Esophagus (tissue), 2 donors: ENCODE data around the gene C4orf51. TPM values are rescaled to one million over a fixed set of nuclear protein-coding genes. Genes with fewer than 3 reads are reported as not detected.

Experiments
- H3K27ac ChIP-seq, 2 donors: one replicate each; pipeline ENCODE4 v1.5.1; 2013; ENCODE audit warnings: low read depth in 2 of 2, mild to moderate bottlenecking in 2 of 2, inconsistent platforms in 1 of 2, low read length in 1 of 2, moderate library complexity in 1 of 2
- H3K27me3 ChIP-seq, 2 donors: one replicate each; pipeline ENCODE4 v1.6.1; 2013; ENCODE audit warnings: low read length in 2 of 2, control low read depth in 1 of 2, mild to moderate bottlenecking in 1 of 2; ENCODE audit not compliant: insufficient read depth in 2 of 2, control insufficient read depth in 1 of 2
- H3K36me3 ChIP-seq, 2 donors: one replicate each; pipeline ENCODE4 v1.6.1; 2013; ENCODE audit warnings: low read length in 1 of 2; ENCODE audit not compliant: control insufficient read depth in 2 of 2, insufficient read depth in 2 of 2
- H3K4me1 ChIP-seq, 2 donors: one replicate each; pipeline ENCODE4 v1.6.1; 2013; ENCODE audit warnings: low read length in 1 of 2; ENCODE audit not compliant: control insufficient read depth in 2 of 2, insufficient read depth in 2 of 2
- H3K4me3 ChIP-seq, 2 donors: one replicate each; pipeline ENCODE4 v1.5.1; 2013; ENCODE audit warnings: low read length in 2 of 2, mild to moderate bottlenecking in 2 of 2, low read depth in 1 of 2, moderate library complexity in 1 of 2
- H3K9me3 ChIP-seq, 2 donors: one replicate each; pipeline ENCODE4 v1.6.1; 2013; ENCODE audit warnings: mild to moderate bottlenecking in 2 of 2, low read depth in 1 of 2, low read length in 1 of 2, moderate library complexity in 1 of 2; ENCODE audit not compliant: control insufficient read depth in 2 of 2, insufficient read depth in 1 of 2
- WGBS, 2 donors: extraction: QIAGEN DNeasy Blood & Tissue Kit; methylation state at CpG; one replicate each; pipeline ENCODE4 v1.1.7; 2013; 5-methylcytosine and 5-hydroxymethylcytosine counted together
- polyA plus RNA-seq, 2 donors: library from polyadenylated mRNA; stranded (reverse); fragments of 200-250 nt; gene quantifications; one replicate each; pipeline ENCODE4 v1.2.3, GENCODE V29; 2013
- donor health status: healthy with polysubstance abuse.
- donor health status: Bipolar disorder and iron deficiency.

The C4orf51 gene
- polyA plus RNA-seq, 2 donors, result not detected

GRCh38 chr4:145697332-145697731 lies 17.4 kb downstream of the C4orf51 start:
- Histone ChIP-seq H3K9me3 (no peaks in the 10 kb centered on the region), H3K36me3 (no peaks in the 10 kb centered on the region), H3K4me3 (no peak overlapping the region), H3K27me3 (no peaks in the 10 kb centered on the region), H3K4me1 (no peaks in the 10 kb centered on the region), H3K27ac (no peak overlapping the region)
- WGBS, 2 donors, result 97 to 98% methylated on average over 2 of the region's 2 CpGs

- WGBS, 2 donors, result 90 to 94% methylated on average over 2 of the region's 2 CpGs
Measured at GRCh38 chr4:145698507-145698906, 18.6 kb downstream of the C4orf51 start.

GRCh38 chr4:145703850-145704497 lies 24.0 kb downstream of the C4orf51 start:
- H3K4me3 ChIP-seq, result no peak overlapping the region
- no peaks in the 10 kb centered on the region for H3K27me3 ChIP-seq
- no peaks in the 10 kb centered on the region for H3K36me3 ChIP-seq
- 45 to 56% methylated on average over 4 of the region's 4 CpGs for WGBS, 2 donors
- peaks cover 0 to 4% of the 10 kb centered on the region in 2 donors for H3K4me1 ChIP-seq
- H3K9me3 ChIP-seq, result no peaks in the 10 kb centered on the region
- H3K27ac ChIP-seq, result no peak overlapping the region

More at GRCh38 chr4:145698507-145698906, 18.6 kb downstream of the C4orf51 start:
- no peaks in the 10 kb centered on the region for H3K4me1 ChIP-seq
- H3K27ac ChIP-seq, result no peak overlapping the region
- H3K27me3 ChIP-seq, result no peaks in the 10 kb centered on the region
- H3K9me3 ChIP-seq, result no peaks in the 10 kb centered on the region
- H3K36me3 ChIP-seq, result no peaks in the 10 kb centered on the region
- H3K4me3 ChIP-seq, result no peak overlapping the region

- Histone ChIP-seq H3K4me1 (peaks cover 0 to 5% of the 10 kb centered on the region in 2 donors), H3K9me3 (no peaks in the 10 kb centered on the region), H3K36me3 (no peaks in the 10 kb centered on the region), H3K4me3 (no peak overlapping the region), H3K27ac (peak overlapping the region in 1 of 2 donors; percentile 36), H3K27me3 (no peaks in the 10 kb centered on the region)
- WGBS, 2 donors, result 20 to 33% methylated on average over 1 of the region's 1 CpG
Measured at GRCh38 chr4:145709336-145709735, 29.4 kb downstream of the C4orf51 start.

- Histone ChIP-seq H3K27ac (peak overlapping the region in 1 of 2 donors; percentile 36), H3K27me3 (no peaks in the 10 kb centered on the region), H3K4me1 (peaks cover 0 to 3% of the 10 kb centered on the region in 2 donors), H3K9me3 (no peaks in the 10 kb centered on the region), H3K4me3 (no peak overlapping the region), H3K36me3 (no peaks in the 10 kb centered on the region)
- WGBS, 2 donors, result 44 to 58% methylated on average over 3 of the region's 3 CpGs
Measured at GRCh38 chr4:145709843-145710242, 29.9 kb downstream of the C4orf51 start.

- WGBS, 2 donors, result 58 to 61% methylated on average over 3 of the region's 3 CpGs
- H3K36me3 ChIP-seq, result no peaks in the 10 kb centered on the region
- H3K9me3 ChIP-seq, result no peaks in the 10 kb centered on the region
- H3K27ac ChIP-seq, result no peak overlapping the region
- peaks cover 0 to 2% of the 10 kb centered on the region in 2 donors for H3K4me1 ChIP-seq
- H3K4me3 ChIP-seq, result no peak overlapping the region
- H3K27me3 ChIP-seq, result no peaks in the 10 kb centered on the region
Measured at GRCh38 chr4:145716200-145716599, 36.3 kb downstream of the C4orf51 start.

GRCh38 chr4:145716661-145717200 lies 36.8 kb downstream of the C4orf51 start:
- Histone ChIP-seq H3K27ac (no peak overlapping the region), H3K36me3 (no peaks in the 10 kb centered on the region), H3K9me3 (no peaks in the 10 kb centered on the region), H3K27me3 (no peaks in the 10 kb centered on the region), H3K4me1 (peaks cover 0 to 2% of the 10 kb centered on the region in 2 donors), H3K4me3 (no peak overlapping the region)
- WGBS, 2 donors, result 49 to 67% methylated on average over 1 of the region's 1 CpG

- Histone ChIP-seq H3K27ac (no peak overlapping the region), H3K36me3 (no peaks in the 10 kb centered on the region), H3K4me3 (no peak overlapping the region), H3K9me3 (no peaks in the 10 kb centered on the region), H3K27me3 (no peaks in the 10 kb centered on the region), H3K4me1 (peaks cover 0 to 2% of the 10 kb centered on the region in 2 donors)
- 78 to 80% methylated on average over 10 of the region's 10 CpGs for WGBS, 2 donors
Measured at GRCh38 chr4:145719752-145720624, 40.0 kb downstream of the C4orf51 start.

GRCh38 chr4:145720656-145721055 lies 40.7 kb downstream of the C4orf51 start:
- H3K36me3 ChIP-seq, result no peaks in the 10 kb centered on the region
- peaks cover 0 to 2% of the 10 kb centered on the region in 2 donors for H3K4me1 ChIP-seq
- 88 to 90% methylated on average over 3 of the region's 3 CpGs for WGBS, 2 donors
- H3K27ac ChIP-seq, result no peak overlapping the region
- H3K4me3 ChIP-seq, result no peak overlapping the region
- H3K9me3 ChIP-seq, result no peaks in the 10 kb centered on the region
- no peaks in the 10 kb centered on the region for H3K27me3 ChIP-seq
